ENCODE data around the gene SHOC2.

Gene SHOC2

GRCh38 chr10:110979611-110980010 lies 60.2 kb downstream of the SHOC2 start:
- no peaks in the 10 kb centered on the region for H3K4me1 ChIP-seq (ENCODE audit: control insufficient read depth, insufficient read depth, low read length)
- no peaks in the 10 kb centered on the region for H3K27me3 ChIP-seq (ENCODE audit: control insufficient read depth, insufficient read depth, low read length, poor library complexity, severe bottlenecking)
- H3K27ac ChIP-seq (ENCODE audit: insufficient read depth, low read depth, low read length, poor library complexity, severe bottlenecking) = no peak overlapping the region
- no peak overlapping the region for H3K4me3 ChIP-seq (ENCODE audit: insufficient read depth, low read depth, low read length)
- WGBS, 2 experiments = 89 to 95% methylated on average over 2 of the region's 2 CpGs
- no peaks in the 10 kb centered on the region for H3K9me3 ChIP-seq (ENCODE audit: control insufficient read depth, low read length)
- H3K36me3 ChIP-seq (ENCODE audit: control insufficient read depth, insufficient read depth, low read length) = no peaks in the 10 kb centered on the region

GRCh38 chr10:110980807-110981206 lies 61.4 kb downstream of the SHOC2 start:
- Histone ChIP-seq H3K9me3 (ENCODE audit: control insufficient read depth, low read length) (no peaks in the 10 kb centered on the region), H3K4me3 (ENCODE audit: insufficient read depth, low read depth, low read length) (no peak overlapping the region), H3K27ac (ENCODE audit: insufficient read depth, low read depth, low read length, poor library complexity, severe bottlenecking) (no peak overlapping the region), H3K4me1 (ENCODE audit: control insufficient read depth, insufficient read depth, low read length) (no peaks in the 10 kb centered on the region), H3K36me3 (ENCODE audit: control insufficient read depth, insufficient read depth, low read length) (no peaks in the 10 kb centered on the region), H3K27me3 (ENCODE audit: control insufficient read depth, insufficient read depth, low read length, poor library complexity, severe bottlenecking) (no peaks in the 10 kb centered on the region)

- Histone ChIP-seq H3K36me3 (ENCODE audit: control insufficient read depth, insufficient read depth, low read length) (no peaks in the 10 kb centered on the region), H3K4me3 (ENCODE audit: insufficient read depth, low read depth, low read length) (no peak overlapping the region), H3K27ac (ENCODE audit: insufficient read depth, low read depth, low read length, poor library complexity, severe bottlenecking) (no peak overlapping the region), H3K27me3 (ENCODE audit: control insufficient read depth, insufficient read depth, low read length, poor library complexity, severe bottlenecking) (no peaks in the 10 kb centered on the region), H3K4me1 (ENCODE audit: control insufficient read depth, insufficient read depth, low read length) (no peaks in the 10 kb centered on the region), H3K9me3 (ENCODE audit: control insufficient read depth, low read length) (no peaks in the 10 kb centered on the region)
- WGBS, 2 experiments = 98% methylated on average over 3 of the region's 3 CpGs
Observed at GRCh38 chr10:110983466-110983865, 64.1 kb downstream of the SHOC2 start.

- H3K27ac ChIP-seq (ENCODE audit: insufficient read depth, low read depth, low read length, poor library complexity, severe bottlenecking) = no peak overlapping the region
- no peak overlapping the region for H3K4me3 ChIP-seq (ENCODE audit: insufficient read depth, low read depth, low read length)
- no peaks in the 10 kb centered on the region for H3K27me3 ChIP-seq (ENCODE audit: control insufficient read depth, insufficient read depth, low read length, poor library complexity, severe bottlenecking)
- H3K36me3 ChIP-seq (ENCODE audit: control insufficient read depth, insufficient read depth, low read length) = no peaks in the 10 kb centered on the region
- no peaks in the 10 kb centered on the region for H3K9me3 ChIP-seq (ENCODE audit: control insufficient read depth, low read length)
- 100% methylated on average over 1 of the region's 2 CpGs; no CpG with 5 or more reads in 1 of the 2 experiments for WGBS, 2 experiments
- H3K4me1 ChIP-seq (ENCODE audit: control insufficient read depth, insufficient read depth, low read length) = no peaks in the 10 kb centered on the region
Observed at GRCh38 chr10:110985497-110986275, 66.3 kb downstream of the SHOC2 start.

GRCh38 chr10:110989016-110989415 lies 69.6 kb downstream of the SHOC2 start:
- WGBS, 2 experiments = 88 to 100% methylated on average over 1 of the region's 1 CpG
- Histone ChIP-seq H3K9me3 (ENCODE audit: control insufficient read depth, low read length) (no peaks in the 10 kb centered on the region), H3K4me3 (ENCODE audit: insufficient read depth, low read depth, low read length) (no peak overlapping the region), H3K36me3 (ENCODE audit: control insufficient read depth, insufficient read depth, low read length) (no peaks in the 10 kb centered on the region), H3K4me1 (ENCODE audit: control insufficient read depth, insufficient read depth, low read length) (no peaks in the 10 kb centered on the region), H3K27ac (ENCODE audit: insufficient read depth, low read depth, low read length, poor library complexity, severe bottlenecking) (no peak overlapping the region), H3K27me3 (ENCODE audit: control insufficient read depth, insufficient read depth, low read length, poor library complexity, severe bottlenecking) (no peaks in the 10 kb centered on the region)

- 88 to 89% methylated on average over 1 to 3 of the region's 3 CpGs for WGBS, 2 experiments
- Histone ChIP-seq H3K27me3 (ENCODE audit: control insufficient read depth, insufficient read depth, low read length, poor library complexity, severe bottlenecking) (no peaks in the 10 kb centered on the region), H3K4me1 (ENCODE audit: control insufficient read depth, insufficient read depth, low read length) (no peaks in the 10 kb centered on the region), H3K9me3 (ENCODE audit: control insufficient read depth, low read length) (no peaks in the 10 kb centered on the region), H3K27ac (ENCODE audit: insufficient read depth, low read depth, low read length, poor library complexity, severe bottlenecking) (no peak overlapping the region), H3K4me3 (ENCODE audit: insufficient read depth, low read depth, low read length) (no peak overlapping the region), H3K36me3 (ENCODE audit: control insufficient read depth, insufficient read depth, low read length) (no peaks in the 10 kb centered on the region)
Observed at GRCh38 chr10:110992006-110992800, 72.8 kb downstream of the SHOC2 start.

- WGBS, 2 experiments = 93 to 95% methylated on average over 2 to 3 of the region's 4 CpGs
- no peaks in the 10 kb centered on the region for H3K36me3 ChIP-seq (ENCODE audit: control insufficient read depth, insufficient read depth, low read length)
- H3K4me1 ChIP-seq (ENCODE audit: control insufficient read depth, insufficient read depth, low read length) = no peaks in the 10 kb centered on the region
- H3K27me3 ChIP-seq (ENCODE audit: control insufficient read depth, insufficient read depth, low read length, poor library complexity, severe bottlenecking) = no peaks in the 10 kb centered on the region
- H3K9me3 ChIP-seq (ENCODE audit: control insufficient read depth, low read length) = no peaks in the 10 kb centered on the region
- no peak overlapping the region for H3K27ac ChIP-seq (ENCODE audit: insufficient read depth, low read depth, low read length, poor library complexity, severe bottlenecking)
- H3K4me3 ChIP-seq (ENCODE audit: insufficient read depth, low read depth, low read length) = no peak overlapping the region
Observed at GRCh38 chr10:110993024-110993693, 73.8 kb downstream of the SHOC2 start.

GRCh38 chr10:110994406-110995086 lies 75.1 kb downstream of the SHOC2 start:
- H3K4me1 ChIP-seq (ENCODE audit: control insufficient read depth, insufficient read depth, low read length) = no peaks in the 10 kb centered on the region
- H3K9me3 ChIP-seq (ENCODE audit: control insufficient read depth, low read length) = no peaks in the 10 kb centered on the region
- H3K4me3 ChIP-seq (ENCODE audit: insufficient read depth, low read depth, low read length) = no peak overlapping the region
- no peaks in the 10 kb centered on the region for H3K27me3 ChIP-seq (ENCODE audit: control insufficient read depth, insufficient read depth, low read length, poor library complexity, severe bottlenecking)
- H3K27ac ChIP-seq (ENCODE audit: insufficient read depth, low read depth, low read length, poor library complexity, severe bottlenecking) = no peak overlapping the region
- 100% methylated on average over 1 of the region's 1 CpG for WGBS, 2 experiments
- H3K36me3 ChIP-seq (ENCODE audit: control insufficient read depth, insufficient read depth, low read length) = no peaks in the 10 kb centered on the region

GRCh38 chr10:110995301-110995700 lies 75.9 kb downstream of the SHOC2 start:
- H3K4me3 ChIP-seq (ENCODE audit: insufficient read depth, low read depth, low read length) = no peak overlapping the region
- 78 to 92% methylated on average over 2 of the region's 2 CpGs for WGBS, 2 experiments
- H3K9me3 ChIP-seq (ENCODE audit: control insufficient read depth, low read length) = no peaks in the 10 kb centered on the region
- no peak overlapping the region for H3K27ac ChIP-seq (ENCODE audit: insufficient read depth, low read depth, low read length, poor library complexity, severe bottlenecking)
- H3K4me1 ChIP-seq (ENCODE audit: control insufficient read depth, insufficient read depth, low read length) = no peaks in the 10 kb centered on the region
- no peaks in the 10 kb centered on the region for H3K36me3 ChIP-seq (ENCODE audit: control insufficient read depth, insufficient read depth, low read length)
- no peaks in the 10 kb centered on the region for H3K27me3 ChIP-seq (ENCODE audit: control insufficient read depth, insufficient read depth, low read length, poor library complexity, severe bottlenecking)

- Histone ChIP-seq H3K36me3 (ENCODE audit: control insufficient read depth, insufficient read depth, low read length) (no peaks in the 10 kb centered on the region), H3K27me3 (ENCODE audit: control insufficient read depth, insufficient read depth, low read length, poor library complexity, severe bottlenecking) (no peaks in the 10 kb centered on the region), H3K4me3 (ENCODE audit: insufficient read depth, low read depth, low read length) (no peak overlapping the region), H3K27ac (ENCODE audit: insufficient read depth, low read depth, low read length, poor library complexity, severe bottlenecking) (no peak overlapping the region), H3K4me1 (ENCODE audit: control insufficient read depth, insufficient read depth, low read length) (no peaks in the 10 kb centered on the region), H3K9me3 (ENCODE audit: control insufficient read depth, low read length) (no peaks in the 10 kb centered on the region)
- WGBS, 2 experiments = 86 to 94% methylated on average over 6 of the region's 6 CpGs
Observed at GRCh38 chr10:110996256-110996655, 76.9 kb downstream of the SHOC2 start.
